Activated CD8-positive, alpha-beta memory T cell treated with anti-CD3 and anti-CD28 coated beads, Interleukin-2, amount 50 U/mL, for 1 hour (primary cell): ENCODE measurements around the gene SEPTIN10.
"Not testable (repeated sequence)": the region's sequence is repeated elsewhere in the genome, so short reads cannot be mapped to it uniquely, and the experiment has no call there.

Experiments used
- DNase-seq: peaks from one replicate; pipeline ENCODE4 v3.0.0-alpha.2; 2020; ENCODE audit errors: extremely low read depth

The SEPTIN10 gene

DNA sequence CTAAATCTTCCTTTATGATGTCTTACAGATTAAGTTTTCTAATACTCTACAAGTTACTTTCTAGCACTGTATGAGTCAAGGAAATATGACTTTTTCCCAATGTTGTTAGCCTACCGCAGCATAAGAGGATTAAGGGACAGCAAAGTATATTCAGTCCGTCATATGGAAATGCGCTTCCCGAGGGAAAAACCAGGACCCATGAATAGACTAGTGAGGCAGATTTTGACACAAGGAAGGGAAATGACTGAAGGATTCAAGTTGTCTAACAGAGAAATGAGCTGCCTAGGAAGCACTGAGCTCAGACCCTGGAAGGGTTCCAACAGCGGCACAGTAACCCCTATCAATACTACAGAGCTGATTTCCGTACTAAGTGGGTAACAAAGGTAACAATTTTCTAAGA is 12.0 kb downstream of the SEPTIN10 start:
- DNase-seq = no peak

DNA sequence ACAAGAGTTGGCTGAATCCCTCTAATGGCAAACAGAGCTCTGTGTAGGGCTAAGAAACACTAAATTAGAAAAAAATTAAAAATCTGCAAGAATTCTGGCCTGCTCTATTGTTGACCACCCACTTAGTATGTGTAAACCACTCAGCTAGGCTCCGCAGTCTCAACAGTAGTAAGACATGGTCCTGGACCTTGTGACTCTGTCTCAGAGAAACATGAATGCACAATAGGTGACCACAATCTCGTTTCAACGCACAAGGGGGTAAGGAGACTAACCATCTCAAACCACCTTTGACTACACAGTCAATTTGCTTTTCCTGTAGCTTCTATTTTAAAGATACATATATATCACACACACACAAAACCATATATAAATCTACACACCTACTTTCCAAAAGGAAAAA is 16.5 kb downstream of the SEPTIN10 start:
- no peak for DNase-seq

DNA sequence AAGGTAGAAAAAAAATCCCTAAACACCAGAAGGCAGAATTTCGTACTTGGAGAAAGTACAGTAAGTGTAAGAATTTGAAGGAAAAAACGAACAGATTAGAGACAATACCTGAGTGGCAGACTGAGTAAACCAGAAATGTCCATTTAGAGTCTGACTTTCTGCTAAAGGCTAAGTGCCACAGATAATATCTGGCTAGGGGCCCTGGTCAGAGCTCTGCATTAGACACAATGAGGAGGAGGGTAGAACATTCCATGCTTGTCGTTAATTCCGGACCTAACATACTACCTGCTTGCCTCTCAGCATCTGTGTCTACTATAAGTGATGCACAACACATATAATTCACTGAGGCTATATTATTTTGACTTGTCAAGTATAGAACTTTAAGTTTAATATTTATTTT is 18.1 kb downstream of the SEPTIN10 start:
- DNase-seq = no peak

DNA sequence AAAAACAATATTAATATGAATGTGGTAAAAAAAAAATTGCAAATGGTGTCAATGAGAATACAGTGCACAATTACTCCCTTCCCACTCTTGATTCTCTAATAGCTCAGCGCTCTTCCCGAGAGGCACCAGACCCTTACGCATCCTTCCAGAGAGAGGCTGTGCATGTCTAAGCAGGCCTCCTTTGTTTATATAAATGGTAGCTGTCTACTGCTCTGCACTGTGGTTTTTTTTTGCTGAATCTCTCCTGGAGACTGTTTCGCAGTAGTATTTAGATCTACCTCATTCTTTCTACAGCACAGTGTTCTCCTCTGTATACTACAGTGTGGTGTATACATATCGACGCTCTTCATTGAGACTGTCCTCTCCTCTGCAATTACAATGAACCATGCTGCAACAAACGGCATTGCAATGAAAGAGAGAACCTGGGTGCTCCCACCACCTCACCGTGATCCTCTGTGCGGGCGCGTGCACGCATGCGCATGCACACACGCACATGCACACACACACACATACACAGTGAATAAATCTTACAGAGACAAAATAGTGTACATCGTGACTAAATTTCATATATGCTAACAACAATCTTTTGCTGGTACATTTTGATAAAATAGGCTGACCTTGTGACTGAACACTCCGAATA is 19.4 kb downstream of the SEPTIN10 start:
- no peak for DNase-seq

DNA sequence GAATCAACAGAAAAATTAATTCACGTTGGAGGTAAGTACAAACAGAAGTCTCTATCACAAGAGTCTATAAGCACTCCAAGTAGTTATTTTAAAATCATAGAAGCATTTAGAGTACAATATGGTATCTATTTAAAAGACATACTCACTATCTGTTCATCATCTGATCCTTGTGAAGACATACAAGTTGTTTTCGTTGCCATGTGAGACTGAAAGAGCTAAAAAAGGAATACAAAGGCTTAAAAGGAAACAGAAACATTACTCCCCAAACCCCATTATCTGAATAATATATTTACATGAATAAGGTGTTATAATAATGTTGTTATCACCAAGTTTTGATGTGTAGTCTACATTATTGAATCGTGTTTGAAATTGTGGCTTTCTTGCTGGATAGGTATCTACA is 20.9 kb downstream of the SEPTIN10 start:
- no peak for DNase-seq

DNA sequence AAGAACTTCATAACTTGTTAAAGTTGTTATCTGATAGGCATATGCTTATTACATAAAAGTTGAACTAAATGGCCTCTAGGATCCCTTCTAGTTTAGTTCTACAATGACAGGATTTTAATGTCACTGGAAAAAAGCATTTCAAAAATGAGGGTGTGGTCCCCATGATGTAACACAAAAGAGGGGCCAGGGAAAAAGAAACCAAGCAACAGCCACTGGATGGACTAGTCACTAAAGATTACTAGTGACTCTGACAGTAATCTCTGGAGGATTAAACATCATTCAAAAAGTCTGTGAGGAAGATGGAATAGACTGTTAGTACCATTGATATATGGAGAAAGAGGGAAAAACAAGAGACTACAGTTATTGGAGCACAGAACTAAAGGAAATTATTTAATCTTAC is 22.6 kb downstream of the SEPTIN10 start:
- no peak for DNase-seq

DNA sequence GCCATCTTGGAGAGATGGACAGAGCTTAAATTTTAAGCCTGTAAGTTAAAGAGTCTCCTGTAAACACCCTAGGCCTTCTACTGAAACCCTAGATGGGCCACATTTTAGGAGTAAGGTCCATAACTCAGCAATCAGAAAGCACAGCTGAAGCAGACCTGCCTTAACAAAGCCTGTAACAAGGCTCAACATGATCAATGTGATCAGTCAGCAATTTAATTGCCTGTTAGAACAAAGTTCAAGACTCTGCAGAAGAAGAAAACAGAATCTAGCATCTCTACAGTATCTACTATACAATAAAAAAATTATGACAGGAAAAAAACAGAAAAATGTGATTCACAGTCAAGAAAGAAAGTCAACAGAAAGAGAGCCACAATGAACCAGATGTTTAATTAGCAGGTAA is 27.1 kb downstream of the SEPTIN10 start:
- DNase-seq = no peak

DNA sequence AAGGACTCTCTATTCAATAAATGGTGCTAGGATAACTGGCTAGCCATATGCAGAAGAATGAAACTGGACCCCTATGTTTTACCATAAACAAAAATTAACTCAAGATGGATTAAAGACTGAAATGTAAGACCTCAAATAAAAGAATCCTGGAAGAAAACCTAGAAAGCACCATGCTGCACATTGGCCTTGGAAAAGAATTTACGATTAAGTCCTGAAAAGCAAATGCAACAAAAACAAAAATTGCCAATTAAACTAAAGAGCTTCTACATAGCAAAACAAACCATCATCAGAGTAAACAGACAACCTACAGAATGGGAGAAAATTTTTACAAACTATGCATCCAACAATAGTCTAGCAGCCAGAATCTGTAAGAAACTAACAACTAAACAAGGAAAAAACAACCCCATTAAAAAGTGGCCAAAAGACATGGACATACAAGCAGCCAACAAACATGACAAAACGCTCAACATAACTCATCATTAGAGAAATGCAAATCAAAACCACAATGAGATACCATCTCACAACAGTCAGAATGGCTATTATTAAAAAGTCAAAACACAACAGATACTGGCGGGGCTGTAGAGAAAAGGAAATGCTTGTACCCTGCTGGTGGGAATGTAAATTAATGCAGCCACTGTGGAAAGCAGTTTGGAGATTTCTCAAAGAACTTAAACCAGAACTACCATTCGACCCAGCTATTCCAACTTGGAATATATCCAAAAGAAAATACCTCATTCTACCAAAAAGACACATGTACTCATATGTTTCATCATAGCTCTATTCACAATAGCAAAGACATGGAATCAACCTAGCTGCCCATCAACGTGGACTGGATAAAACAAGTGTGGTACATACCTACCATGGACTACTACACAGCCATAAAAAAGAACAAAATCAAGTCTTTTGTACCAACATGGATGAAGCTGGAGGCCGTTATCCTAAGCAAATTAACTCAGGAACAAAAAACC is 30.6 kb downstream of the SEPTIN10 start:
- DNase-seq = no peak

DNA sequence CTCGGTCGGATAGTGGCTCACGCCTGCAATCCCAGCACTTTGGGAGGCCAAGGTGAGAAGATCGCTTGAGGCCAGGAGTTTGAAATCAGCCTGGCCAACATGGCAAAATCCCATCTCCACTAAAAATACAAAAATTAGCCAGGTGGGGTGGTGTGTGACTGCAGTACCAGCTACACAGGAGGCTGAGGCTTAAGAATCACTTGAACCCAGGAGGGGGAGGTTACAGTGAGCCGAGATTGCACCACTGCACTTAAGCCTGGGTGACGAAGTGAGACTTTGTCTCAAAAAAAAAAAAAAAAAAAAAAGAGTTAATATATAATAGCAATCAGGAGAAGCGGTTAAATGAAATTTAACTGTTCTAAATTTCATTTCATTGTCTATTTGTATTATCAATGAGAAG is 36.1 kb downstream of the SEPTIN10 start:
- not testable (repeated sequence) for DNase-seq

DNA sequence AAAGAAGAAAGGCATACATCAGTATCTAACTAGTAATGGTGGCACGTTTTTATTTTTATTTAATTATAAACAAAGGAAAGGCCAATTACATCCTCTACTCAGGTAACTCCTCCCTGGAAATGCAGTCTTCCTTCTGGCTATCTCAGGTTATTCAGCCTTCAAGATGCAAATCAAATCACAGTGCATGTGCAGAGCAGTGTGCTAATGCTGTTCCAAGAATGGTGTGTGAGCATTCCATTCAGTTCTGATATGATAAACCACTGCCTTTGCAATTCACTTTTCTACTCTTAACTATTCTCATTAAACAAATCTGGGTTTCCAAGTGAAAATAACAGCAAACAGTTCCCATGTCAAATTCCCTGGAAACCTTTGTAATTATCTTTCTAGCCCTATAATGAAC is 38.4 kb downstream of the SEPTIN10 start:
- DNase-seq = no peak

DNA sequence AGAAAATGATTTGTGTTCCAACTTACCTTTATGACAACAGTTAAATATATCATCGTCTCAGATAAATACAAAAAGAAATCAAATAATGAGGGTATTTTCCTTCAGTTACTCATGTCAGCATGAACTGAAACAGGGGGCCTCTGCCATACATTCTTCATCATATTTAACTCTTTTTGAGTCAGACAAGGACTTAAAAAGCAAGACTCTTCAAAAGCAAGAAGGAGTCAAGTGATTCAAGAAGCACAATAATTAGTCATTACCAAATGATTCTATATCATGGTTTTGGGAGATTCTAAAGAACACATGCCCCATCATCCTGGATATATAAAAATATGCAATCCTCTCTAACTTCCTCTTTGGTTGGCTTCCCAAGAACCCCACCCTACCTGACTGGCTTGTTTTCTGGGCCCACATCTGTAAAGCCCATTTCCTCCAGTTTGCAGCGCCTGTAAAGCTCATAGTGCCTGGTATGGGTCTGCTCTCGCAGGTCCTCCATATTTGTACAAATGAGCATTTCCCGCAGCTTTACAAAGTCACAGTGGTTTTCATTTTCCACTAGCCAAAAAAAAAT is 49.7 kb downstream of the SEPTIN10 start:
- no peak for DNase-seq

DNA sequence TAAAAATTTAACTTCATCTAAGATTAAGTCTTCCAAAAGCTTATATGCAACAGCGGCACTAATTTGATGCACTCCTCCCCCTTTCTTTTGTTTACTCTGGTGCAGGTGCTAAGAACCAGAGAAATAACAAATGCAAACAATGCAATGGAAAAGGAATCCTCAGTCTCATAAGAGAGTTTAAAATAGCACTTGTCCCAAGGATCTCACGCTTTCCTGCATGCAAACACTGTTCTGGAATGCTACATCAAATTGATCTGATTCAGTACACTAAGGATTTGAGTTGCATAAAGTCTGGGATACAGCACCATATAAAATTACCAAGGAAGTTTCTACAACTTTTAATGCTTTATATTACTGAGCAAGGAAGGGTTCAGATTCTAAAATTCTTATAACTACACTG is 50.5 kb downstream of the SEPTIN10 start:
- no peak for DNase-seq

DNA sequence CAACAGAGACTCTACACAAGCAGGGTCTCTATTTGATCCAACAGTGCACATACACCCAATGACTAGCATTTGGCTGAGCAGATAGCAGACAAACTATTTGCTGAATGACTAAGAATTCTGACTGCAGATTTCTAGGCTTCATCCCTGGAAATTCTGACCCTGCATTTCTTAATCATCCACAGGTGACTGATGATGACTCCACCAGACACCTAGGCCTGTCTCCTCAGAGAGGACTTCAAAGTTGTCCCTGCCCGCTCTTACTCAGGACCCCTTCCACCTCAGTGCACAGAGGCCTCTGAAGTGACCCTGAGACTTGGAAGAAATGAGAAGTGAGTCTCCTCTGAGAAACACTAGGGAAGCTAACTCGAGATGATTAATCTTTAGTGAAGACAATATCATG is 51.3 kb downstream of the SEPTIN10 start:
- DNase-seq = no peak

DNA sequence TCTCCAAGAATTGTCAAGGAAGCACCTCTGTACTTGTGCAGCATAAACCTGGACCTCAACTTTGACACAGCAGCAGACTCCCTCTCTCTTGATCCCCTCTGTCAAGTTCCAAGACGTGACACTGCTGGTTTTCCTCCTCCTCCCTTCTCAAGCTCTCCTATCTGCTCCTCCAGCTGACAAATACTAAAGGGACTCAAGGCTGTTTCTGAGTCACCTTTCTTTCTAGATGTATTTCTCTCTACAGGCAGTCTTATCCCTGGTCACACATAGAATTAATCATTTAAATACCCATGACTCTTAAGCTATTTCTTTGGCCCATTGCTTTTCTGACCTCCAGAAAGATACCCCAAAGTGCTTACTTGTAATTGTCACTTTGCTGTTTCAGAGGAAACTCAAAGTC is 53.5 kb downstream of the SEPTIN10 start:
- DNase-seq = no peak

DNA sequence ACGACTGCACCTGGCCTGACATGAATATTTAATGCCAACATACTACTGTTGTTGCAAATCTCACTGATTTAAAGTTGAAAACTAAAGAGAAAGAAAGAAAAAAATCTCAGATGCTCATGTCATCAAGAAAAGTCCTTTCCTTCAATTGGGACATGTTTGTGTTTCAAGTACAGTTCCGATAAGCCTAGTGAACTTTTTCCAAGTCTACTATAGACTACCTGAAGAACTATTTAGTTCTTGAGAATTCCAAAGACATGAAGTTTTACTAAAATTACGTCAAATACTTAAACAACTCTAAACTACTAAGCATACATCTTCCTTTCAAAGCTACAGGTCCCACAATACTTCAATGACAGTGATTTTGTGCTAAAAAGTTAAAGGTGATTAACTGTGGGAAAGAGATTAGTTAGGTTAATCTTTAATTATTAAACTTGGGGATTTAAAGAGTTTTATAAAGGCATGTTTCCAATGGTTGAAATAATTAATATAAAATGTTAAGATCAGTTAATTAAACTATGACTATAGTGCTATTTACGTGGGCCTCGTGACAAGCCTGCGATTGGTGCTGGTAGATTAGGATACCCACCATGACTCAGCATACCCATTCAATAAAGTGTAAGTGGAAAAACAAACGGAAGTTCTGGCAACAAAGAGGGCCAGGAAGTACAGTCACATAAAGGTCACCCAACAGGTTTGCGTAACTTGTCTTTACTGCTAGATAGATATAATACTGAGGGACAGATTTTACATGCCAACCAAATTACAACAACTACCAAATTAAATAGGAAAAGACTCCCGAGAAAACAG is 55.5 kb downstream of the SEPTIN10 start:
- DNase-seq = no peak

DNA sequence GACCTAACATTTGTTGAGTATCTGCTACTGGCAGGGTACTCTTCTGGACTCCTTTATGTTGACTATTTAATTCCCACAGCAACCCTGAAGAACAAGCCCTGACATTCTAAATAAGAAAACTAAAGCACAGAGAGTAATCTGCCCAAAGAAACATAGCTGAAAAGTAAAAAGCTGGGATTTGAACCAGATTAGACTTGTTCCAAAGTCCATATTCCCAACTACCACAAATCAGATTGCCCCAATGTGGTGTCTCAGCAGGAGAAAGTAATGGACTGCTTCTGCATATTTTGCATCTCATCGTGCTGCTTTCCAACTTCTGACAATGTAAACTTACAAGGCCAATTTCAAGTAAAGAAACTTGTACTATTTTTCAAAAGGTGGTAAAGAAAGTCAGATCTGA is 56.5 kb downstream of the SEPTIN10 start:
- DNase-seq = no peak

DNA sequence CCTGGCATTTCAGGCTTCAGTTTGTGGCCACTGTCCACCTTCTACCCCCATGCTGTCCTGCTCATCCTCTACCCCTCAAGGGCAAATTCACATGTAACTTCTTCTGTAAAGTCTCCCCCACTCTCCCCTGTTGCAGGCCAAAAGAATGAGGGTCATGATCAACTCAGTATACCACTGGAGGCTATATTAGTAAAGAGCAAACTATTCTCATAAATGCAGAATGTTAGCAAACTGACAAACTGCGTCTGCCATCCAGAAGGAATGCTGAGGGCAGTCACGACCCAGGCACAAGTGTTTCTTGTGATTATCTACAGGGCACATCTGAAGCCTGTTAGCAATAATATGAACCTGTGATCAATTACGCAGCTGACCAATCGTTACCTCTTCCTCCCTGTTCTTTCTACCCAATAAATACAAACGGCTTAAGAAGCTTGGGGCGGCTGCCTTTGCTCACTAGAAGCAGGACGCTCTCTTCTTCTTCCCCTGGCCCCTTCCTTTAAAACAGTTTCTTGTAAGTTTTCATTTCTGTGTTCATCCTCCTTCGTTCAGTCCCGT is 58.3 kb downstream of the SEPTIN10 start:
- DNase-seq = no peak

DNA sequence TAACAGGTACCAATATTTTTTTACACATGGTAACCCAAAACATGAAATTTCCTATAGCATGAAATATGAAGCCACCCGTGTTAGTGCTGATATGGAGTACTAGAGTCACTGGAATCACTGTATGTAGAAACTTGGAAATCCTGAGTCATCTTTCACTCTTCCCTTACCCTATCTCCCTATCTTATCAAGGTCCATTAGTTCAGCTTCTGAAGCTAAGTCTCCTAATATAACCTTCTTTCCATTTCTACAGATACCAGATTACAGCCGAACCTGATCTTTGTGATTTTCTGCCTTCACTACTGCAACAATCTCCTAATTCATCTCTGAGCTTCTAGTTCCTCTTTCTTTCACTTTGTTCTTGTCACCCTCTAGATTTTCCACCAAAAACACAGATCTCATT is 59.0 kb downstream of the SEPTIN10 start:
- DNase-seq = no peak

DNA sequence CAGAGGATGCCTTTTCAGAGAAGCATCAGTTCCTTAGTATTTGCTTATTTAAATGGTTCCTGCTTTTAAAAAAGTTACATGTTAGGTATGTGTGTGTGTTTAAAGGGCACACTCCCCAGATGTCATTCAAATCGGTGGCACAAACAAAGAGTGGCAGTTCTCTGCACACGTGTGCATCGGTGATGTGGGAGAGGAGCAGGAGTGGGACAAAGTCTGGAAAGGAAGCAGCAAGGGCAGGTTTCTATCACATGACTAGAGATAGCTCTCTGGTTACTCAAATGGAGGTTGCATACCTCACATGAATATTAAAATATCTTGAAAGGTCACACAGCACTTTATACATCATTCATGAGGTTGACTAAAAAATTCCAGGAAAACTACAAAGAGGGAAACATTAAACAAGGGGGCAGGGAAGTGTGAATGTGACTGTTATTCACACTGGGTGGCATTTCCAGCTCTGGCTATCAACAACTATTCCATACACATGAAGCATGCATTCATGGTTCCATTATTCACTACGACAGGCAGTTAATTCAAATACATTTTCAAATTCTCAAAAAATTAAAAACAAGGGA is 64.7 kb downstream of the SEPTIN10 start:
- no peak for DNase-seq

DNA sequence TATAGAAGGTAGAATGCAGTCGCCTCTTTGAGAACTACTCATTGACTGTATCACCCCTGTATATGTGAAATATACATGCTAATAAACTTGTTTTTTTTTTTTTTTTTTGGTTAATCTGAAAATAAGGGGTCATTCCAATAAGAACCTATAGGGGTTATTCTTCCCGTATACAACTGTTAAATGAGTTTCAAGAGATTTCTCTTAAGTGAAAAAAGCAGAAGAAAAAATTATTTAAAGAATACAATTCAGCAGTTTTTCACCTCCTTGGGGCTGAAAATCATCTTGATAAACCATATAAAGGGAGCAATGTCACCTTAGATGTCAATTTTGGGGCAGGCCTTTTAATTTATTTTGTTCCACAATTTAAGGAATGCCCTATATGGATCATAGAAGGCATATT is 66.5 kb downstream of the SEPTIN10 start:
- no peak for DNase-seq
